ENCODE measurements around the gene ZNF563. TPM values are rescaled to one million over a fixed set of nuclear protein-coding genes. Genes with fewer than 3 reads are reported as not detected.

The ZNF563 gene
- total and polyA plus RNA-seq, 10 of the 15 experiments (the other 5 are each of a cell fraction or from before 2014, with no cell fraction given), result 1.7 to 6.4 (median 2.8) TPM

GRCh38 chr19:12331211-12331941, 2.1 kb downstream of the ZNF563 start (continued):
- TF ChIP-seq CREB1 (IDR thresholded peaks at IDR 0.05; ENCODE audit: low read depth), result peak; percentile 36; the same call in 1 of the 2 replicates
- no peak for TF ChIP-seq ELK1 (IDR thresholded peaks at IDR 0.05; ENCODE audit: low read depth, low read length)
- peak; percentile 6; the same call in 1 of the 2 replicates for TF ChIP-seq RAD21 (IDR thresholded peaks at IDR 0.05; ENCODE audit: insufficient read depth, low read depth, low read length)
- no peak for TF ChIP-seq CHD1 (IDR thresholded peaks at IDR 0.05; ENCODE audit: low read depth, low read length)
- no peak for TF ChIP-seq ASH2L (IDR thresholded peaks at IDR 0.05; ENCODE audit: borderline replicate concordance, low read depth)
- 0 out of 2 replicates have a peak, but pooled peaks have one; percentile 26 for TF ChIP-seq YY1 (IDR thresholded peaks at IDR 0.05; ENCODE audit: low read depth, low read length)
- TF ChIP-seq IKZF2 (IDR thresholded peaks at IDR 0.05), result peak; percentile 76 to 77
- TF ChIP-seq E4F1 (IDR thresholded peaks at IDR 0.05; ENCODE audit: borderline replicate concordance, partially characterized antibody), result no peak
- TF ChIP-seq STAT3 (IDR thresholded peaks at IDR 0.05; ENCODE audit: low read depth, low read length), result no peak
- TF ChIP-seq E2F8 (IDR thresholded peaks at IDR 0.05; ENCODE audit: low read depth, partially characterized antibody), result no peak
- TF ChIP-seq NR2C2 (IDR thresholded peaks at IDR 0.05; ENCODE audit: borderline replicate concordance, control insufficient read depth, insufficient read length, low read depth), result no peak
- peak; percentile 72; the same call in 1 of the 2 replicates for TF ChIP-seq BCL11A (IDR thresholded peaks at IDR 0.05; ENCODE audit: low read depth, low read length)
- no peak for TF ChIP-seq POLR2AphosphoS2 (IDR thresholded peaks at IDR 0.05; ENCODE audit: low read depth, low read length)
- peak; percentile 66 for TF ChIP-seq PKNOX1 (IDR thresholded peaks at IDR 0.05)
- no peak; the same call in 1 of the 2 replicates for TF ChIP-seq SMC3 (IDR thresholded peaks at IDR 0.05; ENCODE audit: borderline replicate concordance, low read length)
- TF ChIP-seq GABPA (IDR thresholded peaks at IDR 0.05; ENCODE audit: low read depth), result no peak
- TF ChIP-seq CBX5 (IDR thresholded peaks at IDR 0.05; ENCODE audit: low read depth), result no peak
- TF ChIP-seq SKIL (IDR thresholded peaks at IDR 0.05; ENCODE audit: low read depth, poor library complexity, severe bottlenecking), result peak; percentile 94

Data from GM12878 (cell line).